ENCODE results near the gene MT1M. TPM values are rescaled to one million over a fixed set of nuclear protein-coding genes. Genes with fewer than 3 reads are reported as not detected.

Gene MT1M
- total RNA-seq, 1 donor from 2014 or later = not detected

DNA sequence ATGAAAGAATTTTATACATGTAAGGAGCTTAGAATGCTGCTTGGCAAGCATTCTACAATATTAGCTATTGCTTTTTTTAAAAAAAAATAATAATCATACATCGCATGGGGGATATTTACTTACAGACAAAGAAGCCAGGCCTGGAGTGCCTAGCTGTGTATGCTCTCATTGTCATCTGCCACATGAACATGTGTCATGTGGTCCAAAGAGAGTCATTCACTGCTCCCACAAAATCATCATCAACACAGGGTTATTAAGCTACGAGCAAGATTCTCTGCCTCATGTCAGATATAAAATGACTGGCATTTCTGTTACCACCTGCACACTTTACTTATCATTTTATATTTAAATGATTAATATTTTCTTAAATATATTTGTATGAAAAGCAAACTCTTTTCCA, 8.8 kb upstream of the MT1M start:
- no peaks in the 10 kb centered on the region for H3K9me3 Mint-ChIP-seq (ENCODE audit: unreplicated experiment)

DNA sequence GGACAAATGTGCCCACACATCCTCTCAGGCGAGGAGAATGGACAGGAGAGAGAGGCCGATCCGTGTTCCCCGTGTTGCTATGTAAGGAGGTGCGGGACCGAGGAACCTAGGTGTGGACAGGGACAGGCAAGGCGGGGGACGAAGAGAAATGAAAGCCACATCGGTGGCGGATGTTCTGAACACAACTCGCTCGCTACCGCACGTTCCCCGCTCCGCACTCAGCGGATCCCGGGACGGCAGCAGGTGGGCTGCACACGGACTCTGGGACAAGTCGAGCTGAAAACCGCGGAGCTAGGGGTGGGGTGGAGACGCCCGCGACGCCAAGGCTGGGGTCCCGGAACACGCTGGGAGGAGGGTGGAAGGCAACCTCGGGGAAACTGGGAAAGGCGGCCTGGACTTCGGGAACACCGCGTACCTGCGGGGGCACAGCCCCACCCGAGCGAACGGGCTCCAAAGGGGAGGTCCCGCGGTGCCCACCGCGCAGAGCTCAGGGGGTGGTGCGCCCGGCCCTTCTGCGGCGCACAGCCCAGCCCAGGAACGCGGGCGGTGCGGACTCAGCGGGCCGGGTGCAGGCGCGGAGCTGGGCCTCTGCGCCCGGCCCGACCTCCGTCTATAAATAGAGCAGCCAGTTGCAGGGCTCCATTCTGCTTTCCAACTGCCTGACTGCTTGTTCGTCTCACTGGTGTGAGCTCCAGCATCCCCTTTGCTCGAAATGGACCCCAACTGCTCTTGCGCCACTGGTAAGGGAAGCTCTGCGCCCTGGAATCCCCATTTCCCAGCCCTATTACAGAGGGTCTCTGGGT, 7.1 kb upstream of the MT1M start, which contains the start of gene MT1E:
TSS of gene MT1E (plus strand) at position 642 of the 803 bp plus-strand sequence. CDS start at position 713, 71 bp downstream.
- no peak for DNase-seq (ENCODE audit: low spot score)
- Mint-ChIP-seq H3K27ac (ENCODE audit: unreplicated experiment) (no peak within 1 kb of the TSS), H3K9me3 (ENCODE audit: unreplicated experiment) (no peaks in the 10 kb centered on the region), H3K4me1 (ENCODE audit: unreplicated experiment) (peaks cover 5% of the 10 kb centered on the region), H3K27me3 (ENCODE audit: unreplicated experiment) (peaks cover 20% of the 10 kb centered on the region), H3K4me3 (ENCODE audit: unreplicated experiment) (peak within 1 kb of the TSS; percentile 73), H3K36me3 (ENCODE audit: low read depth, unreplicated experiment) (no peaks in the 10 kb centered on the region)
- TF ChIP-seq, protein P1, sequence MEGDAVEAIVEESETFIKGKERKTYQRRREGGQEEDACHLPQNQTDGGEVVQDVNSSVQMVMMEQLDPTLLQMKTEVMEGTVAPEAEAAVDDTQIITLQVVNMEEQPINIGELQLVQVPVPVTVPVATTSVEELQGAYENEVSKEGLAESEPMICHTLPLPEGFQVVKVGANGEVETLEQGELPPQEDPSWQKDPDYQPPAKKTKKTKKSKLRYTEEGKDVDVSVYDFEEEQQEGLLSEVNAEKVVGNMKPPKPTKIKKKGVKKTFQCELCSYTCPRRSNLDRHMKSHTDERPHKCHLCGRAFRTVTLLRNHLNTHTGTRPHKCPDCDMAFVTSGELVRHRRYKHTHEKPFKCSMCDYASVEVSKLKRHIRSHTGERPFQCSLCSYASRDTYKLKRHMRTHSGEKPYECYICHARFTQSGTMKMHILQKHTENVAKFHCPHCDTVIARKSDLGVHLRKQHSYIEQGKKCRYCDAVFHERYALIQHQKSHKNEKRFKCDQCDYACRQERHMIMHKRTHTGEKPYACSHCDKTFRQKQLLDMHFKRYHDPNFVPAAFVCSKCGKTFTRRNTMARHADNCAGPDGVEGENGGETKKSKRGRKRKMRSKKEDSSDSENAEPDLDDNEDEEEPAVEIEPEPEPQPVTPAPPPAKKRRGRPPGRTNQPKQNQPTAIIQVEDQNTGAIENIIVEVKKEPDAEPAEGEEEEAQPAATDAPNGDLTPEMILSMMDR (IDR thresholded peaks at IDR 0.05; ENCODE audit: unreplicated experiment) = no peak

More for the DNA sequence above, 8.8 kb upstream of the MT1M start:
- H3K27me3 Mint-ChIP-seq (ENCODE audit: unreplicated experiment) = peaks cover 23% of the 10 kb centered on the region
- no peak for DNase-seq (ENCODE audit: low spot score)
- no peak overlapping the region for H3K4me3 Mint-ChIP-seq (ENCODE audit: unreplicated experiment)
- H3K27ac Mint-ChIP-seq (ENCODE audit: unreplicated experiment) = no peak overlapping the region
- TF ChIP-seq, protein P1 (IDR thresholded peaks at IDR 0.05; ENCODE audit: unreplicated experiment) = no peak
- H3K4me1 Mint-ChIP-seq (ENCODE audit: unreplicated experiment) = peaks cover 5% of the 10 kb centered on the region
- peaks cover 5% of the 10 kb centered on the region for H3K36me3 Mint-ChIP-seq (ENCODE audit: low read depth, unreplicated experiment)

DNA sequence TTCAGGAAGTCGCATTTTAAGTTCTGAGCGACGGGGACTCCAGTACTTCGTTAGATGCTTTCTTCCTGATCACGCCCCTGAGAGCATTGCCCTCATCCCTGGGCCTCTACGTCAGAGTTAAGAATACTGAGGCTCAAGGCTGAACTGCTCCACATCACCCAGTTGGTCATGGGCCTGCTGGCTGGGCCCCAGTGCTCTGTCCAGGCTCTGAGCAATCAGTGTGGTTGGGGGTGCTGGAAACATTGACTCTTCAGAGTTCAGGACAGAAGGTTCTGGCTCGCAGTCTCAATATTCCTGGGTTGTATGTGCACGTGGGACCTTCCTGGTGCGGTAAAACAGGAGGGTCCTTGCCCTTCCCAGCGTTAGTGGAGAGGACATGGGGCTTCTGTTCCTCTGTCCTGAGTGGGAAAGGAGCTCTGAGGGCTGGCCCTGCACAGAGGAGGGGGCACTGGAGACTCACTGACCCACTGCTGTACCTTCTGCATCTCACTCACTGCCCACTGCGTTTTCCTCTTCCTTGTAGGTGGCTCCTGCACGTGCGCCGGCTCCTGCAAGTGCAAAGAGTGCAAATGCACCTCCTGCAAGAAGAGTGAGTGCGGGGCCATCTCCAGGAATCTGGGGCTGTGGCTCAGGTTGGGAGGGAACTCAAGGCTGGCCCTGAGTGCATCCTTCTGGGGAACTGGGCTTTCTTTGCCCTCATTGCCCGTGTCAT, 6.4 kb upstream of the MT1M start:
- Mint-ChIP-seq H3K4me1 (ENCODE audit: unreplicated experiment) (peaks cover 5% of the 10 kb centered on the region), H3K27me3 (ENCODE audit: unreplicated experiment) (peaks cover 24% of the 10 kb centered on the region), H3K36me3 (ENCODE audit: low read depth, unreplicated experiment) (no peaks in the 10 kb centered on the region), H3K9me3 (ENCODE audit: unreplicated experiment) (no peaks in the 10 kb centered on the region), H3K4me3 (ENCODE audit: unreplicated experiment) (peak overlapping the region; percentile 53), H3K27ac (ENCODE audit: unreplicated experiment) (no peak overlapping the region)
- TF ChIP-seq, protein P1 (IDR thresholded peaks at IDR 0.05; ENCODE audit: unreplicated experiment) = no peak
- DNase-seq (ENCODE audit: low spot score) = no peak

DNA sequence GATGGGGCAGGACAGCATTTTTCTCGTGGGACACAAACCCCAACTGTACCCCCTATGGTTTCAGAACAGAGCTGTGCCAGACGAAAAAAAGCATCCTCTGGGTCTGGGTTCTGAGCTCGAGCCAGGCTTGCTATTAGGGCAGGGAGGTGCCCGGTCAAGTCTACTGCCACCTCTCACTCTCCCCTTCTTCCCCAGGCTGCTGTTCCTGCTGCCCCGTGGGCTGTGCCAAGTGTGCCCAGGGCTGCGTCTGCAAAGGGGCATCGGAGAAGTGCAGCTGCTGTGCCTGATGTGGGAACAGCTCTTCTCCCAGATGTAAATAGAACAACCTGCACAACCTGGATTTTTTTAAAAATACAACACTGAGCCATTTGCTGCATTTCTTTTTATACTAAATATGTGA, 5.8 kb upstream of the MT1M start:
- no peak for DNase-seq (ENCODE audit: low spot score)
- Mint-ChIP-seq H3K9me3 (ENCODE audit: unreplicated experiment) (no peaks in the 10 kb centered on the region), H3K27me3 (ENCODE audit: unreplicated experiment) (peaks cover 27% of the 10 kb centered on the region), H3K4me3 (ENCODE audit: unreplicated experiment) (no peak overlapping the region), H3K36me3 (ENCODE audit: low read depth, unreplicated experiment) (no peaks in the 10 kb centered on the region), H3K27ac (ENCODE audit: unreplicated experiment) (no peak overlapping the region), H3K4me1 (ENCODE audit: unreplicated experiment) (peaks cover 5% of the 10 kb centered on the region)
- TF ChIP-seq, protein P1 (IDR thresholded peaks at IDR 0.05; ENCODE audit: unreplicated experiment) = no peak

Measured in endothelial cell (in vitro differentiated cells).